Sigmoid colon (tissue), 4 donors: ENCODE data around the gene DPYSL4.

ENCODE experiments used
- EP300 ChIP-seq, 4 donors: sonication (generic); formaldehyde crosslinking; IDR thresholded peaks; one replicate each; pipeline ENCODE4 v1.6.1; 2017; ENCODE audit warnings: antibody characterized with exemption in 4 of 4
- POLR2AphosphoS5 ChIP-seq, 4 donors: sonication (generic); formaldehyde crosslinking; IDR thresholded peaks; one replicate each; pipeline ENCODE4 v1.6.1; 2017; ENCODE audit warnings: antibody characterized with exemption in 4 of 4
- TF ChIP-seq, protein P1 (sequence below), 4 experiments: fragments of 450-650 bp in 3 of 4; fragments of 200-600 bp in 1 of 4; IDR thresholded peaks; one replicate each; pipeline ENCODE4 v1.5.1; 2016 to 2019; ENCODE audit warnings: antibody characterized with exemption in 4 of 4, mild to moderate bottlenecking in 3 of 4, moderate library complexity in 2 of 4

GRCh38 chr10:132240581-132240980 lies 53.8 kb downstream of the DPYSL4 start:
- TF ChIP-seq, protein P1, sequence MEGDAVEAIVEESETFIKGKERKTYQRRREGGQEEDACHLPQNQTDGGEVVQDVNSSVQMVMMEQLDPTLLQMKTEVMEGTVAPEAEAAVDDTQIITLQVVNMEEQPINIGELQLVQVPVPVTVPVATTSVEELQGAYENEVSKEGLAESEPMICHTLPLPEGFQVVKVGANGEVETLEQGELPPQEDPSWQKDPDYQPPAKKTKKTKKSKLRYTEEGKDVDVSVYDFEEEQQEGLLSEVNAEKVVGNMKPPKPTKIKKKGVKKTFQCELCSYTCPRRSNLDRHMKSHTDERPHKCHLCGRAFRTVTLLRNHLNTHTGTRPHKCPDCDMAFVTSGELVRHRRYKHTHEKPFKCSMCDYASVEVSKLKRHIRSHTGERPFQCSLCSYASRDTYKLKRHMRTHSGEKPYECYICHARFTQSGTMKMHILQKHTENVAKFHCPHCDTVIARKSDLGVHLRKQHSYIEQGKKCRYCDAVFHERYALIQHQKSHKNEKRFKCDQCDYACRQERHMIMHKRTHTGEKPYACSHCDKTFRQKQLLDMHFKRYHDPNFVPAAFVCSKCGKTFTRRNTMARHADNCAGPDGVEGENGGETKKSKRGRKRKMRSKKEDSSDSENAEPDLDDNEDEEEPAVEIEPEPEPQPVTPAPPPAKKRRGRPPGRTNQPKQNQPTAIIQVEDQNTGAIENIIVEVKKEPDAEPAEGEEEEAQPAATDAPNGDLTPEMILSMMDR (IDR thresholded peaks at IDR 0.05), result no peak
- TF ChIP-seq POLR2AphosphoS5 (IDR thresholded peaks at IDR 0.05), result no peak
- no peak for TF ChIP-seq EP300 (IDR thresholded peaks at IDR 0.05)
